HG02938 (cell line): Measurements from ENCODE around the gene CHGA.

ENCODE experiments used
- ATAC-seq: cut with Tn5 transposase; IDR thresholded peaks from one replicate; pipeline ENCODE4 v1.9.1; 2021; ENCODE audit warnings: mild to moderate bottlenecking, moderate library complexity; ENCODE audit not compliant: unreplicated experiment

The CHGA gene

GRCh38 chr14:92929689-92930608, 7.0 kb downstream of the CHGA start:
- no peak for ATAC-seq

- ATAC-seq = no peak
Observed at GRCh38 chr14:92930737-92931602, 8.0 kb downstream of the CHGA start.

- ATAC-seq = no peak
Observed at GRCh38 chr14:92931681-92932447, 8.9 kb downstream of the CHGA start.

- ATAC-seq = no peak
Observed at GRCh38 chr14:92932448-92933395, 9.8 kb downstream of the CHGA start.

GRCh38 chr14:92933481-92933880, 10.5 kb downstream of the CHGA start:
- no peak for ATAC-seq

- ATAC-seq = no peak
Observed at GRCh38 chr14:92934196-92935085, 11.5 kb downstream of the CHGA start.

- no peak for ATAC-seq
Observed at GRCh38 chr14:92935446-92935845, 12.5 kb downstream of the CHGA start.

GRCh38 chr14:92936085-92936484, 13.1 kb downstream of the CHGA start:
- ATAC-seq = no peak

GRCh38 chr14:92937051-92937937, 14.3 kb downstream of the CHGA start:
- no peak for ATAC-seq

- ATAC-seq = no peak
Observed at GRCh38 chr14:92938235-92938875, 15.4 kb downstream of the CHGA start.

- ATAC-seq = no peak
Observed at GRCh38 chr14:92938890-92939671, 16.1 kb downstream of the CHGA start.

- ATAC-seq = no peak
Observed at GRCh38 chr14:92939699-92940098, 16.7 kb downstream of the CHGA start.

GRCh38 chr14:92940543-92940942, 17.6 kb downstream of the CHGA start:
- no peak for ATAC-seq

- no peak for ATAC-seq
Observed at GRCh38 chr14:92941531-92941930, 18.6 kb downstream of the CHGA start.

GRCh38 chr14:92942136-92942535, 19.2 kb downstream of the CHGA start:
- ATAC-seq = no peak

GRCh38 chr14:92942576-92942975, 19.6 kb downstream of the CHGA start:
- ATAC-seq = no peak
